HL-60 (cell line): ENCODE results near the gene CEP295NL.

Experiments
- DNase-seq, 2 experiments: peaks; one replicate each; pipeline ENCODE4 v3.0.0-alpha.2; 2010 to 2020; ENCODE audit warnings: low read depth in 1 of 2, low spot score in 1 of 2
- H3K27ac ChIP-seq: fragments of 250-450 bp; sonication (Bioruptor Pico); replicated peaks from 2 replicates; pipeline ENCODE4 v1.5.1; 2020; ENCODE audit warnings: mild to moderate bottlenecking, moderate library complexity
- H3K27me3 ChIP-seq: fragments of 250-450 bp; sonication (Bioruptor Pico); 2 replicates; pipeline ENCODE4 v1.5.1; 2021; ENCODE audit warnings: mild to moderate bottlenecking, moderate library complexity; ENCODE audit not compliant: insufficient read depth, poor library complexity, severe bottlenecking
- H3K4me3 ChIP-seq: replicated peaks from 2 replicates; pipeline ENCODE4 v1.5.1; 2011; ENCODE audit warnings: mild to moderate bottlenecking, control low read depth, low read length; ENCODE audit not compliant: insufficient read depth
- GABPA ChIP-seq: IDR thresholded peaks from 2 replicates; pipeline ENCODE4 v1.6.1; 2012; ENCODE audit warnings: low read depth
- POLR2AphosphoS5 ChIP-seq: IDR thresholded peaks from 2 replicates; pipeline ENCODE4 v1.6.1; 2012; ENCODE audit warnings: low read depth
- SPI1 ChIP-seq: IDR thresholded peaks from 2 replicates; pipeline ENCODE4 v1.6.1; 2012; ENCODE audit warnings: low read depth, mild to moderate bottlenecking, borderline replicate concordance
- TF ChIP-seq, protein P1 (sequence below): IDR thresholded peaks from one replicate; pipeline ENCODE4 v1.5.1; 2011; ENCODE audit warnings: low read length, control low read depth, inconsistent platforms; ENCODE audit not compliant: insufficient read depth
- TF ChIP-seq, protein P2 (sequence below): IDR thresholded peaks from 2 replicates; pipeline ENCODE4 v1.6.1; 2012; ENCODE audit warnings: low read depth; ENCODE audit not compliant: insufficient replicate concordance

CEP295NL gene

DNA sequence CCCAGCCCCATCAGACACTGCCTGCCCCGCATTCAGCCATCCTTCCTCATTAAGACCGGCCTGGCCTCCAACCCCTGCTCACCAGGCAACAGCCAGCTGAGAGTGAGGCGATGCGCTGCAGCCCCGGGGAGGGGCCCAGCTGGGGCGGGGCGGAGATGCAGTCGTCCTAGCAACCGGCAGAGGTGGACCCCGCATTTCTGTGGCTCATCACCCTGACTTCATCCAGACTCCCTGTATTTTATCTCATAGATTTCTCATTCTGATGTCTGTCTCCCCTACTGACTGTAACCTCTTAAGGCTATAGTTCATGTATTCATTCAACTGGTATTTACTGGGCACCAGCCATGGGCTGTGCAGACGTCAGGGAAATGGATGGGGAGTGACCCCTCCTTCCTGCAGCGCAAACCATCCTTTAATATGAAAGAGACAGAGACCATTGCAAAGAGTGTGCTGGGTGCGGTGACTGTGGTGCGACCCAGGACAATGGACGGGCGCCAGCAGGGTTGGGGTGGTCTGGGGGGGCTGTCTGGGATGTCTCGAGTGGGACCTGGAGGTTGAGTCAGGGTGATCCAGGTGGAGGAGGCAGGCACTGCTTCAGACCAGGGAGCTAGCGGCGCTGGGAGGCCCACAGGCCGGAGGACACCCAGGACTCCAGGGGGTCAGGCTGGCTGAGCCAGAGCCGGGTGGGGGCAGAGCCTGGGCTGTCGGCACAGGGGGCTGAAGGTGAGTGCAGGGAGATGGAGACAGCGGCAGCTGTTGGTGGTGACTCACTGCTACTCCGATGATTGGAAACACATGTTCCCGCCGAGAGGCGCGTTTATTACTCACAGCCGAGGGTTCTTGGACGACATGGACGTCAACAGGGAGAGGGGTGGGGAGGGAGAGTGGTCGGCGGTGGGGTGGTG is 32.7 kb upstream of the CEP295NL start:
- no peak overlapping the region for H3K4me3 ChIP-seq
- TF ChIP-seq POLR2AphosphoS5 (no peak), SPI1 (no peak), GABPA (no peak)
- TF ChIP-seq, protein P1, sequence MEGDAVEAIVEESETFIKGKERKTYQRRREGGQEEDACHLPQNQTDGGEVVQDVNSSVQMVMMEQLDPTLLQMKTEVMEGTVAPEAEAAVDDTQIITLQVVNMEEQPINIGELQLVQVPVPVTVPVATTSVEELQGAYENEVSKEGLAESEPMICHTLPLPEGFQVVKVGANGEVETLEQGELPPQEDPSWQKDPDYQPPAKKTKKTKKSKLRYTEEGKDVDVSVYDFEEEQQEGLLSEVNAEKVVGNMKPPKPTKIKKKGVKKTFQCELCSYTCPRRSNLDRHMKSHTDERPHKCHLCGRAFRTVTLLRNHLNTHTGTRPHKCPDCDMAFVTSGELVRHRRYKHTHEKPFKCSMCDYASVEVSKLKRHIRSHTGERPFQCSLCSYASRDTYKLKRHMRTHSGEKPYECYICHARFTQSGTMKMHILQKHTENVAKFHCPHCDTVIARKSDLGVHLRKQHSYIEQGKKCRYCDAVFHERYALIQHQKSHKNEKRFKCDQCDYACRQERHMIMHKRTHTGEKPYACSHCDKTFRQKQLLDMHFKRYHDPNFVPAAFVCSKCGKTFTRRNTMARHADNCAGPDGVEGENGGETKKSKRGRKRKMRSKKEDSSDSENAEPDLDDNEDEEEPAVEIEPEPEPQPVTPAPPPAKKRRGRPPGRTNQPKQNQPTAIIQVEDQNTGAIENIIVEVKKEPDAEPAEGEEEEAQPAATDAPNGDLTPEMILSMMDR, result no peak
- TF ChIP-seq, protein P2, sequence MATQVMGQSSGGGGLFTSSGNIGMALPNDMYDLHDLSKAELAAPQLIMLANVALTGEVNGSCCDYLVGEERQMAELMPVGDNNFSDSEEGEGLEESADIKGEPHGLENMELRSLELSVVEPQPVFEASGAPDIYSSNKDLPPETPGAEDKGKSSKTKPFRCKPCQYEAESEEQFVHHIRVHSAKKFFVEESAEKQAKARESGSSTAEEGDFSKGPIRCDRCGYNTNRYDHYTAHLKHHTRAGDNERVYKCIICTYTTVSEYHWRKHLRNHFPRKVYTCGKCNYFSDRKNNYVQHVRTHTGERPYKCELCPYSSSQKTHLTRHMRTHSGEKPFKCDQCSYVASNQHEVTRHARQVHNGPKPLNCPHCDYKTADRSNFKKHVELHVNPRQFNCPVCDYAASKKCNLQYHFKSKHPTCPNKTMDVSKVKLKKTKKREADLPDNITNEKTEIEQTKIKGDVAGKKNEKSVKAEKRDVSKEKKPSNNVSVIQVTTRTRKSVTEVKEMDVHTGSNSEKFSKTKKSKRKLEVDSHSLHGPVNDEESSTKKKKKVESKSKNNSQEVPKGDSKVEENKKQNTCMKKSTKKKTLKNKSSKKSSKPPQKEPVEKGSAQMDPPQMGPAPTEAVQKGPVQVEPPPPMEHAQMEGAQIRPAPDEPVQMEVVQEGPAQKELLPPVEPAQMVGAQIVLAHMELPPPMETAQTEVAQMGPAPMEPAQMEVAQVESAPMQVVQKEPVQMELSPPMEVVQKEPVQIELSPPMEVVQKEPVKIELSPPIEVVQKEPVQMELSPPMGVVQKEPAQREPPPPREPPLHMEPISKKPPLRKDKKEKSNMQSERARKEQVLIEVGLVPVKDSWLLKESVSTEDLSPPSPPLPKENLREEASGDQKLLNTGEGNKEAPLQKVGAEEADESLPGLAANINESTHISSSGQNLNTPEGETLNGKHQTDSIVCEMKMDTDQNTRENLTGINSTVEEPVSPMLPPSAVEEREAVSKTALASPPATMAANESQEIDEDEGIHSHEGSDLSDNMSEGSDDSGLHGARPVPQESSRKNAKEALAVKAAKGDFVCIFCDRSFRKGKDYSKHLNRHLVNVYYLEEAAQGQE, result no peak
- H3K27ac ChIP-seq, result no peak overlapping the region
- no peaks in the 10 kb centered on the region for H3K27me3 ChIP-seq
- no peak for DNase-seq

DNA sequence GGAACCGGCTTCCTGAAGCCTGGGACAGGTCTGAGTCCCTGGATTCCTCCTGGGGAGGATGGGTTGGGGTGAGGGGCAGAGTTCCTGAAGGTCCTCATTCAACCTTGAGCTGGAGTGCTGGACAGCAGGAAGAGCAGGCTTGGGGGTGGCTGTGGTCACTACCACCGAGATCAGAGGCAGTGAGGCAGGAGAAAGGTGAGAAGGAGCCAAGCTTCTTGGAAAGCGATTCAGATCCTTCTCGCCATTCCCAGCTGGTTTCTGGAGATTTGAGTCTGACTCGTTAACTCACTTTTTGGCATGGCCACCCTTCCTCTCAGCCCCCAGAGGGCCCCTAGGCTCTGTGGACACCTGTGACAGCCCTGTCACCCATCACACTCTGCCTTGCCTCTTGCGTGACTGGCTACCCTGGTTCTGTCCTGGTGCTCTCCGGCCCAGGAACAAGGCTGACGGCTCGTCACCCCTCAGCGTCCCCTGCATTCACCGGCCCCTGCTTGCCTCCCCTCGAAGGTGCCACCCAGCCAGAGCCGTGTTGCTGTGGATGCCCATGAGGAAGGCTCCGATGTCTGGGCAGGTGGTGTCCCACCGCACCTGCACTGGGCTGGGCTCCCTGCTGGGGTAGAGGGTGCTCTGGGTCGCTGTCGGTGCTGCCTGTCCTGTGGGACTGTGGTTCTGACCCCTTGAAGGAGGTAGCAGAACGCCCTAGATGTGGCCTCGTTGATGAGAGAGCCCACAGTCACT is 31.8 kb upstream of the CEP295NL start:
- TF ChIP-seq GABPA (no peak), POLR2AphosphoS5 (no peak), SPI1 (no peak)
- TF ChIP-seq, protein P1, result no peak
- TF ChIP-seq, protein P2, result no peak
- DNase-seq, result no peak
- Histone ChIP-seq H3K4me3 (no peak overlapping the region), H3K27me3 (no peaks in the 10 kb centered on the region), H3K27ac (no peak overlapping the region)

DNA sequence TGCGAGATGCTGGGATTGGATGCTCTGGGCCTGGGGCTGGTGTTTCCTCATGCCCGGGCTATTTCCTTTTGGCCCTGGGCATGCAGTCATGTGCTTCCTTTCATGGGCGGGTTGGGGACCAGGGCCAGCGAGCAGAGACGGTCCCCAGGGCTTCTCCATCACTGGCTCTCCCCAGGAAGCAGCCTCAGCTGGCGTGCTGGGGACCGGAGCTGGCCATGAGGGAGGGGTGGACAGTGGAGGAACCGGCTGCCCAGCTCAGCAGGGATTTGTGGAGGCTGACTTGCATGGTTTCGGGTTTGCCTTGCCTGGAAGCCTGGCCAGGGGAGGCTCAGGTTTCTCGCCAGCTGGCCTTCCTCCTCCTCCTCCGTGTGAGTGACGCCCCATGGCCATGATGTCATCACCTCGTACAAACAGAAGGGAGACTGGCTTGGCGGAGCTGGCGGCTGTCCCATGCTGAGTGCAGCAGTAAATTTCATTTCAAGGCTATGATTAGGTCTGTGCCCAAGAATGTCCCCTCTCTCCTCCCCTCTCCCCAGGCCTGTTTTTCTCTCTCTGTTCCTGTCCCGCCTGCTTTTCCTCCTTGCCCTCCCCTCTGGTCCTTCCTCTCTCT is 31.1 kb upstream of the CEP295NL start:
- no peaks in the 10 kb centered on the region for H3K27me3 ChIP-seq
- DNase-seq, result no peak
- H3K4me3 ChIP-seq, result no peak overlapping the region
- TF ChIP-seq, protein P2, result no peak
- TF ChIP-seq GABPA (no peak), SPI1 (no peak), POLR2AphosphoS5 (no peak)
- TF ChIP-seq, protein P1, result no peak
- H3K27ac ChIP-seq, result no peak overlapping the region
